ENCODE measurements around the gene FAM131A. TPM values are rescaled to one million over a fixed set of nuclear protein-coding genes. Genes with fewer than 3 reads are reported as not detected.
A peak's percentile ranks its signal among the peaks of the same experiment; 100 is the strongest.

FAM131A gene
- total RNA-seq, 2 experiments from 2014 or later, result 3.6 to 4.4 TPM

DNA sequence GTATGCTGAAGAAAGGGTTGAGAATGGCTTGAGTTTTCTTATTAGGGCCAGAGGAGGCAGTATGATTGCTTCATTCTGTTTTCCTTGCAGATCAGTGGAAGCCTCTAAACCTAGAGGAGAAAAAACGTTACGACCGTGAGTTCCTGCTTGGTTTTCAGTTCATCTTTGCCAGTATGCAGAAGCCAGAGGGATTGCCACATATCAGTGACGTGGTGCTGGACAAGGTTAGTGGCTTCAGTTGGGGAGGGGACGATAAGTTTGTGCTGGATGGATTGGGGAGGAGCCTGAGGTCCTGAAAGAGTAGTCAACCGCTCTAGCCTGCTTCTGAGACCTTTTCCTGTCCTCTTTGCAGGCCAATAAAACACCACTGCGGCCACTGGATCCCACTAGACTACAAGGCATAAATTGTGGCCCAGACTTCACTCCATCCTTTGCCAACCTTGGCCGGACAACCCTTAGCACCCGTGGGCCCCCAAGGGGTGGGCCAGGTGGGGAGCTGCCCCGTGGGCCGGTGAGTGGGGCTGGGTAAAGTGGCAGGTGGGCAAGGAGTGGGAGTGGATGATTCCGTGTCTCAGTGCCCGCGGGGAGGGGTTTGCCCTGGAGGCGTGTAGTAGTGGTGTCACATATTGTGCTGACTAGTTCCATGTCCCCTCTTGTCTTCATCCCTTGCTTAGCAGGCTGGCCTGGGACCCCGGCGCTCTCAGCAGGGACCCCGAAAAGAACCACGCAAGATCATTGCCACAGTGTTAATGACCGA, 14.5 kb upstream of the FAM131A start:
- no peaks in the 10 kb centered on the region for H3K9me3 Mint-ChIP-seq
- POLR2A ChIA-PET, result no interaction called here
- peak overlapping the region; percentile 64 for H3K27ac Mint-ChIP-seq
- H3K36me3 Mint-ChIP-seq (ENCODE audit: low read depth), result peaks cover 76% of the 10 kb centered on the region
- CTCF ChIA-PET, result no interaction called here
- no peak for DNase-seq
- H3K4me3 Mint-ChIP-seq, result no peak overlapping the region
- H3K4me1 Mint-ChIP-seq, result peaks cover 18% of the 10 kb centered on the region
- H3K27me3 Mint-ChIP-seq, result no peaks in the 10 kb centered on the region

GRCh38 chr3:184323696-184324095, 13.7 kb upstream of the FAM131A start:
- ChIA-PET CTCF (no interaction called here), POLR2A (no interaction called here)
- Mint-ChIP-seq H3K9me3 (no peaks in the 10 kb centered on the region), H3K27ac (no peak overlapping the region), H3K36me3 (ENCODE audit: low read depth) (peaks cover 80% of the 10 kb centered on the region), H3K27me3 (no peaks in the 10 kb centered on the region), H3K4me1 (peaks cover 15% of the 10 kb centered on the region), H3K4me3 (no peak overlapping the region)
- DNase-seq, result no peak

GRCh38 chr3:184325269-184325668, 12.1 kb upstream of the FAM131A start:
- H3K4me3 Mint-ChIP-seq, result no peak overlapping the region
- H3K9me3 Mint-ChIP-seq, result no peaks in the 10 kb centered on the region
- POLR2A ChIA-PET, result no interaction called here
- no peak for DNase-seq
- no peaks in the 10 kb centered on the region for H3K27me3 Mint-ChIP-seq
- peaks cover 6% of the 10 kb centered on the region for H3K4me1 Mint-ChIP-seq
- CTCF ChIA-PET, result interaction anchor here (0.6 to 0.9 kb wide), 3 partner anchors 9 to 38 kb away, joined by 3 to 4 read pairs (median 4); no protein-coding TSS in a partner anchor
- peak overlapping the region; percentile 51 for H3K27ac Mint-ChIP-seq
- peaks cover 87% of the 10 kb centered on the region for H3K36me3 Mint-ChIP-seq (ENCODE audit: low read depth)

DNA sequence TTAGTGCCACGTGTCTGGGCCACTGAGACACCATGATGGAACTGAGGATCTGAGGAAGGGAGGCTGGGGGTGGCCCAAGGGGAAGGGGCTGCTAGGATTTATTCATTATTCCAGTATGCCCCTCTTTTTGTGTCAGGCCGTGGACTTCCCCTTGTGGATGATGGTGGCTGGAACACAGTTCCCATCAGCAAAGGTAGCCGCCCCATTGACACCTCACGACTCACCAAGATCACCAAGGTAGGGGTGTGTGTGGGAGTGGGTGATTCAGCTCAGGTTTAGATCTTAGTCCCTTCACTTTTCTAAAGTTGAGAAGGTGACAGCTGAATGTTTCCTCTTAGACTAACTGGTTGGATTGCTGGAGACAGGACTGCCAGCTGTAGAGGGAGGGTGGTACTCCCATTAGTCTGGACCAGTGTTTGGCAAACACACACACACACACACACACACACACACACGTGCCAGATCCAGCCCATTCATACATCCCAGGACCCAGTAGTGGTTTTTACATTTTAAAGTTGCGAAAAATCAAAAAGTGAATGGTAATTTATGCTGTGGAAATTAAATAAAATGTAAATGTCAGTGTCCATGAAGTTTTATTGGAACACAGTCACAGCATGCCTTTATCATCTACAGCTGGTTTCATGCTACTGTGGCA, 11.6 kb upstream of the FAM131A start:
- H3K4me1 Mint-ChIP-seq, result peaks cover 4% of the 10 kb centered on the region
- CTCF ChIA-PET, result interaction anchor here (0.9 to 1.8 kb wide), 3 partner anchors 10 to 38 kb away, joined by 4 to 6 read pairs (median 4); partner anchors contain the start of gene FAM131A
- no peaks in the 10 kb centered on the region for H3K9me3 Mint-ChIP-seq
- POLR2A ChIA-PET, result no interaction called here
- H3K36me3 Mint-ChIP-seq (ENCODE audit: low read depth), result peaks cover 86% of the 10 kb centered on the region
- no peak for DNase-seq
- no peaks in the 10 kb centered on the region for H3K27me3 Mint-ChIP-seq
- H3K4me3 Mint-ChIP-seq, result no peak overlapping the region
- no peak overlapping the region for H3K27ac Mint-ChIP-seq

DNA sequence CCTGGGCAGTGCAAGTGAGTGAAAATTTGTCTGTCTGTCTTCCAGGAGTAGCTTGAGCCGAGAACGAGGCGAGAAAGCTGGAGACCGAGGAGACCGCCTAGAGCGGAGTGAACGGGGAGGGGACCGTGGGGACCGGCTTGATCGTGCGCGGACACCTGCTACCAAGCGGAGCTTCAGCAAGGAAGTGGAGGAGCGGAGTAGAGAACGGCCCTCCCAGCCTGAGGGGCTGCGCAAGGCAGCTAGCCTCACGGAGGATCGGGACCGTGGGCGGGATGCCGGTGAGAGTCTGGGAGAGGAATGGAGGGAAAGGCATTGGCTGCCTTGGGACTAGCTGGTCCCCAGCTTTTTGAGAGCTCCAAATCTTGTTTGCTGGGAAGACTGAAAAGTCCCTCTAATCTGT, 10.2 kb upstream of the FAM131A start:
- H3K27ac Mint-ChIP-seq, result no peak overlapping the region

GRCh38 chr3:184328516-184328915, 8.9 kb upstream of the FAM131A start:
- ChIA-PET POLR2A (no interaction called here), CTCF (interaction anchor here (0.6 to 0.8 kb wide), 2 partner anchors 34 to 209 kb away, joined by 3 read pairs; no protein-coding TSS in a partner anchor)
- Mint-ChIP-seq H3K9me3 (no peaks in the 10 kb centered on the region), H3K27ac (no peak overlapping the region), H3K4me1 (peaks cover 15% of the 10 kb centered on the region), H3K4me3 (no peak overlapping the region), H3K27me3 (no peaks in the 10 kb centered on the region), H3K36me3 (ENCODE audit: low read depth) (peaks cover 90% of the 10 kb centered on the region)
- DNase-seq, result no peak

More for the DNA sequence above, 10.2 kb upstream of the FAM131A start:
- DNase-seq, result no peak
- Mint-ChIP-seq H3K4me1 (peaks cover 2% of the 10 kb centered on the region), H3K36me3 (ENCODE audit: low read depth) (peaks cover 89% of the 10 kb centered on the region), H3K27me3 (no peaks in the 10 kb centered on the region), H3K9me3 (no peaks in the 10 kb centered on the region), H3K4me3 (no peak overlapping the region)
- CTCF ChIA-PET, result interaction anchor here (1.3 to 1.8 kb wide), 3 partner anchors 10 to 15 kb away, joined by 3 to 10 read pairs (median 6); partner anchors contain the start of gene FAM131A
- POLR2A ChIA-PET, result no interaction called here

GRCh38 chr3:184332370-184333090, 4.9 kb upstream of the FAM131A start:
- Mint-ChIP-seq H3K4me1 (peaks cover 43% of the 10 kb centered on the region), H3K27ac (peak overlapping the region; percentile 33), H3K36me3 (ENCODE audit: low read depth) (peaks cover 62% of the 10 kb centered on the region), H3K4me3 (no peak overlapping the region), H3K9me3 (no peaks in the 10 kb centered on the region), H3K27me3 (no peaks in the 10 kb centered on the region)
- POLR2A ChIA-PET, result no interaction called here
- DNase-seq, result no peak
- CTCF ChIA-PET, result interaction anchor here (1.3 kb wide), 1 partner anchor 12 kb away, joined by 4 read pairs; no protein-coding TSS in a partner anchor

DNA sequence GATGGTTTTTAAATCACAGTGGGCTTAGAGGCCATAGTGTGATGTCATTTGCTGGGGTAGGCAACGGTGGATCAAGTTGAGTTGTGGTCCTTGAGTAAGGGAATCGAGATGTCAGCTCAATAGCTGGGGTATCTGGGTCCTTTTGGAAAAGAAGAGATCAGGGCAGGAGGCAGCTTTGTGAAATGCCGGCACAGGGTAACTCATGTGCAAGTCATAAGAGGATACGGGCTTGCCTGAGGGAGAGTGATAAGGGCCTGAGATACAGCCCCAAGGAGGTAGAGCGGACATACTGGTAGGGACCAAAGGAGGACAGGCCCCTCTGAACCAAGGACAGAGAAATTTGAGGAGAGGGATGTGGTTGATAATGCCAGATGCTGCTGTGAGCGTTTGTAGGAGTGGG, 4.2 kb upstream of the FAM131A start:
- no peak for DNase-seq
- POLR2A ChIA-PET, result no interaction called here
- peaks cover 49% of the 10 kb centered on the region for H3K4me1 Mint-ChIP-seq

DNA sequence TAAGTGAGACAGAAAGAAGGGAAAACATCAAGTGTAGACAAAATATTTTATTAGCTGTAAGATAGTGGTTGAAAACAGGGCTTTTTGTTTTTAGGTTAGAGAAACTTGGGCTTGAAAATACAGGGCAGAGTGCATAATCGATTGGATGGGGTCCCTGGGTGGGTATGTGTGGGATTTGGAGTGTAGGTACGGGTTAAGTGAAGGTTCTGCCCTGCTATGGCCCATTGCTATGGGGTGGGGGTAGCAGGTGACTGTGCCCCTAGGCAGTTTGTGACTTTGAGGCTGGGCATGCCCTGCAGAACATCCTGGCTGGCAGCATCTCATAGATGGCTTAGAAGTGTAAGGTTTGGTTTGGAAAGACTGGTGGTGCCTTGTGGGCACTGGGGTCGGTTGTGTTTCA, 3.7 kb upstream of the FAM131A start:
- H3K4me1 Mint-ChIP-seq, result peaks cover 51% of the 10 kb centered on the region
- CTCF ChIA-PET, result interaction anchor here (1.3 kb wide), 1 partner anchor 13 kb away, joined by 4 read pairs; no protein-coding TSS in a partner anchor

More for the DNA sequence above, 4.2 kb upstream of the FAM131A start:
- H3K9me3 Mint-ChIP-seq, result no peaks in the 10 kb centered on the region
- H3K36me3 Mint-ChIP-seq (ENCODE audit: low read depth), result peaks cover 56% of the 10 kb centered on the region
- peak overlapping the region; percentile 69 for H3K27ac Mint-ChIP-seq
- no peaks in the 10 kb centered on the region for H3K27me3 Mint-ChIP-seq
- CTCF ChIA-PET, result interaction anchor here (1.3 kb wide), 1 partner anchor 13 kb away, joined by 4 read pairs; no protein-coding TSS in a partner anchor
- no peak overlapping the region for H3K4me3 Mint-ChIP-seq

GRCh38 chr3:184334470-184335158, 2.8 kb upstream of the FAM131A start:
- peak overlapping the region; percentile 69 for H3K27ac Mint-ChIP-seq
- peaks cover 54% of the 10 kb centered on the region for H3K4me1 Mint-ChIP-seq
- no peaks in the 10 kb centered on the region for H3K9me3 Mint-ChIP-seq
- peak; percentile 34 for DNase-seq
- POLR2A ChIA-PET, result no interaction called here
- peak overlapping the region; percentile 6 for H3K4me3 Mint-ChIP-seq
- H3K36me3 Mint-ChIP-seq (ENCODE audit: low read depth), result peaks cover 42% of the 10 kb centered on the region
- CTCF ChIA-PET, result no interaction called here
- H3K27me3 Mint-ChIP-seq, result no peaks in the 10 kb centered on the region

More for the DNA sequence above, 3.7 kb upstream of the FAM131A start:
- Mint-ChIP-seq H3K4me3 (no peak overlapping the region), H3K27ac (peak overlapping the region; percentile 69), H3K27me3 (no peaks in the 10 kb centered on the region), H3K9me3 (no peaks in the 10 kb centered on the region), H3K36me3 (ENCODE audit: low read depth) (peaks cover 51% of the 10 kb centered on the region)
- no peak for DNase-seq
- POLR2A ChIA-PET, result no interaction called here

- POLR2A ChIA-PET, result no interaction called here
- peaks cover 54% of the 10 kb centered on the region for H3K4me1 Mint-ChIP-seq
- no peaks in the 10 kb centered on the region for H3K27me3 Mint-ChIP-seq
- H3K4me3 Mint-ChIP-seq, result peak overlapping the region; percentile 73
- peaks cover 38% of the 10 kb centered on the region for H3K36me3 Mint-ChIP-seq (ENCODE audit: low read depth)
- DNase-seq, result no peak
- no peaks in the 10 kb centered on the region for H3K9me3 Mint-ChIP-seq
- CTCF ChIA-PET, result interaction anchor here (0.8 to 1.0 kb wide), 2 partner anchors 17 to 19 kb away, joined by 4 to 5 read pairs; no protein-coding TSS in a partner anchor
- peak overlapping the region; percentile 87 for H3K27ac Mint-ChIP-seq
These were observed 2.1 kb upstream of the FAM131A start for GRCh38 chr3:184335291-184335660.
